Astrocyte of the cerebellum (primary cell): ENCODE measurements around the gene SEMA5A.
A peak's percentile ranks its signal among the peaks of the same experiment; 100 is the strongest.

Experiments
- DNase-seq: peaks from one replicate; pipeline ENCODE4 v3.0.0-alpha.2; 2011; ENCODE audit warnings: low read depth
- H3K4me3 ChIP-seq: 2 replicates; pipeline ENCODE4 v1.5.1; 2011; ENCODE audit warnings: mild to moderate bottlenecking, low read depth, low read length, moderate library complexity
- in situ Hi-C: cut with HindIII; loops from 2 replicates; pipeline ENCODE4 v1.10.0; 2017; ENCODE audit warnings: low sequenced_read_pairs
- TF ChIP-seq, protein P1 (sequence below): IDR thresholded peaks from 2 replicates; pipeline ENCODE4 v1.5.1; 2012; ENCODE audit warnings: low read length, low read depth, moderate library complexity, mild to moderate bottlenecking; ENCODE audit errors: missing control alignments

SEMA5A gene, protein sequence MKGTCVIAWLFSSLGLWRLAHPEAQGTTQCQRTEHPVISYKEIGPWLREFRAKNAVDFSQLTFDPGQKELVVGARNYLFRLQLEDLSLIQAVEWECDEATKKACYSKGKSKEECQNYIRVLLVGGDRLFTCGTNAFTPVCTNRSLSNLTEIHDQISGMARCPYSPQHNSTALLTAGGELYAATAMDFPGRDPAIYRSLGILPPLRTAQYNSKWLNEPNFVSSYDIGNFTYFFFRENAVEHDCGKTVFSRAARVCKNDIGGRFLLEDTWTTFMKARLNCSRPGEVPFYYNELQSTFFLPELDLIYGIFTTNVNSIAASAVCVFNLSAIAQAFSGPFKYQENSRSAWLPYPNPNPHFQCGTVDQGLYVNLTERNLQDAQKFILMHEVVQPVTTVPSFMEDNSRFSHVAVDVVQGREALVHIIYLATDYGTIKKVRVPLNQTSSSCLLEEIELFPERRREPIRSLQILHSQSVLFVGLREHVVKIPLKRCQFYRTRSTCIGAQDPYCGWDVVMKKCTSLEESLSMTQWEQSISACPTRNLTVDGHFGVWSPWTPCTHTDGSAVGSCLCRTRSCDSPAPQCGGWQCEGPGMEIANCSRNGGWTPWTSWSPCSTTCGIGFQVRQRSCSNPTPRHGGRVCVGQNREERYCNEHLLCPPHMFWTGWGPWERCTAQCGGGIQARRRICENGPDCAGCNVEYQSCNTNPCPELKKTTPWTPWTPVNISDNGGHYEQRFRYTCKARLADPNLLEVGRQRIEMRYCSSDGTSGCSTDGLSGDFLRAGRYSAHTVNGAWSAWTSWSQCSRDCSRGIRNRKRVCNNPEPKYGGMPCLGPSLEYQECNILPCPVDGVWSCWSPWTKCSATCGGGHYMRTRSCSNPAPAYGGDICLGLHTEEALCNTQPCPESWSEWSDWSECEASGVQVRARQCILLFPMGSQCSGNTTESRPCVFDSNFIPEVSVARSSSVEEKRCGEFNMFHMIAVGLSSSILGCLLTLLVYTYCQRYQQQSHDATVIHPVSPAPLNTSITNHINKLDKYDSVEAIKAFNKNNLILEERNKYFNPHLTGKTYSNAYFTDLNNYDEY

DNA sequence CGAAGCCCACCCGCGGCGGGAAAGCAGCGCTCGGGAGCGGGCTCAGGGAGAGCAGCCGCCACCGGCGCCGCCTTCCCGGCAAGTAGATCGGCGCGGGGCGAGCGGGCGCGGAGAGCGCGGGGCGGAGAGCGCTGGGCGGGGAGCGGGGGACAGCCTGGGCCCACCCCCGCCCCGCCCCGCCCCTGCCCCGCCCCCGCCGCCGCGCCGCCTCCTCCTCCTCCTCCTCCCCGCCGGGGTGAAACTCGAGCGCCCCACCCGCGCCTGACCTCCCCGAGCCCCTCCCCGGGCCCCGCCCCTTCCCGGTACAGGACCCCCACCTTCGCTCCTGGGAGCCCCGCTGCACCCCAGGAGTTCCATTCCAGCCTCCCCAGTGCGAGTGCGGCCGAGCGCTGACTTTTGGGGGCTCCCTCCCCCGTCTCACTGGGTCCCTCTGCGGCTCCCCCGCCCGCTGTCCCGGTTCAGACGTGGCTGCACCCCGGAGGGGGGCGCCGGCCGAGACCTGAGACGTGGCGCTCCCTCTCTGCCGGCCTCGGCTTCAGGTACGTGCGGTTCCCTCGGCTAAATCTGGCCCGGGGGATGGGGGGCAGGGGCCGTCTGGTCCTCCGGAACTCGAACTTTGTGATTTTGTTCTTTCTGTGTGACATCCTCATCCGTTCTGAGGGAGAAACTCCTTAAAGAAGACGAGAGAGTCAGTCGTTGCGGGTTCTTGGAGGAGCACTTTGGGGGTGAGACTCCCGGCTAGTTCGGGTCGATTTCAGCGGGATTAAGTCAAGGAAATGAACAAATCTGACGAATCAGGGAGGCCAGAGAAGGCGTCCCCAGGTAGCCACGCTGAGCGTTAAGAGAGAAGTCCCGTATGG lies at the start of gene SEMA5A:
Gene SEMA5A, minus strand, starts transcription at position 84 of the 860 bp plus-strand sequence. CDS start 166,129 bp downstream, outside the sequence.
- TF ChIP-seq, protein P1, sequence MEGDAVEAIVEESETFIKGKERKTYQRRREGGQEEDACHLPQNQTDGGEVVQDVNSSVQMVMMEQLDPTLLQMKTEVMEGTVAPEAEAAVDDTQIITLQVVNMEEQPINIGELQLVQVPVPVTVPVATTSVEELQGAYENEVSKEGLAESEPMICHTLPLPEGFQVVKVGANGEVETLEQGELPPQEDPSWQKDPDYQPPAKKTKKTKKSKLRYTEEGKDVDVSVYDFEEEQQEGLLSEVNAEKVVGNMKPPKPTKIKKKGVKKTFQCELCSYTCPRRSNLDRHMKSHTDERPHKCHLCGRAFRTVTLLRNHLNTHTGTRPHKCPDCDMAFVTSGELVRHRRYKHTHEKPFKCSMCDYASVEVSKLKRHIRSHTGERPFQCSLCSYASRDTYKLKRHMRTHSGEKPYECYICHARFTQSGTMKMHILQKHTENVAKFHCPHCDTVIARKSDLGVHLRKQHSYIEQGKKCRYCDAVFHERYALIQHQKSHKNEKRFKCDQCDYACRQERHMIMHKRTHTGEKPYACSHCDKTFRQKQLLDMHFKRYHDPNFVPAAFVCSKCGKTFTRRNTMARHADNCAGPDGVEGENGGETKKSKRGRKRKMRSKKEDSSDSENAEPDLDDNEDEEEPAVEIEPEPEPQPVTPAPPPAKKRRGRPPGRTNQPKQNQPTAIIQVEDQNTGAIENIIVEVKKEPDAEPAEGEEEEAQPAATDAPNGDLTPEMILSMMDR, result no peak
- no peak for DNase-seq
- H3K4me3 ChIP-seq, result peak within 1 kb of the TSS; percentile 85
- in situ Hi-C loops, result no loop called here

DNA sequence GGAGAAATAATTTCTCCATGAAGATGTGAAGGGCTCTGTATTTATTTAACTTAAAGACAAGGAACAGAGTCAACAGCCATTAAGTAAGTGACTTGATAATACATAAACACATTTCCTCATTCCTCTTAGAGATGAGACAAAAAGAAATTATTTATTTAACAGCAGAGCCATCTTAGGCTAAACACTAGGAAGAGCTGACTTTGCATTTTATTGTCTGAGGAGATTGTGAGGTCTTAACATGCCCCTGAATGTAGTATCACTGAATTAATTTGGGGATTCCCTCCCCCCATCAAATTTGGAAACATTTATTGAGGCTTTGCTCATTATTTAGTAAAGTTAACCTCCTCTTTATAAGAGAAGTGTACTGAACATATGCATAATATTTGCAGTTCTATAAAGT lies 49.0 kb upstream of the SEMA5A start:
- DNase-seq, result no peak
- no peak overlapping the region for H3K4me3 ChIP-seq
- TF ChIP-seq, protein P1, result no peak
- in situ Hi-C loops, result no loop called here

DNA sequence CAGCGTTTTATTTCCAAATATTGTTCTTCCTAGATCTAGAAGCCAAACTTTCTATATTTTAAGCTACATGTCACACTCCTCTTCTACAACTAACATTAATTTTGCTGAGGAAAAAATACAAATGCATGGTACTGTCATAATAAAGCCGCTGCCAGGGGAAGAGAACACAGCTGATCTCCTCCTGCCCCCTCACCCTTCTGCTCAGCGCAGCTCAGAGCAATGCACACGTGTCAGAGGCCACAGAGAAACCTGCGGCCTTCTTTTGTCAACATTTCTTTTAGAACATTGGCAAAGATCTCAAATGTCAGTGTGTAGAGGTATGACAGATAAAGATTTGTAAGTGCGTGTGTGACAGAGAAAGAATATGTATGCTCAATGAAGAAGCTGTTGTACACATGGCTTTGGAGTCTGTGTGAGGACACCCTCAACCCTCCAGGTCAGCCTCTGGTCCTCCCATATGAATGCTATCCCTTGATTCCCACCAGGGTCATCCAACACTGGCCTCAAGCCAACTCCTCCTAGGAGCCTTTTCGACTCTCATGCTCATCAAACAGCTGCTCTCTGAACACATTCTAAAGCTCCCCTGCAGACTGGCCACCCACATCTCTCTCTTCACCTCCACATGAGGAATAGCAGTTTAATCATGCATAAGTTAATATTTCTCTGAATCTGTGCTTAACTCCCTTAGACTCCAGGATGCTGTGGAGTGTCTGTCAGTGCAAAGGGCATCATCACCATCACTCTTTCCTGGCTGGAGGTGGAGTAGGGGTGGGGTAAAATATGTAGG lies 43.4 kb upstream of the SEMA5A start:
- TF ChIP-seq, protein P1, result no peak
- no peak overlapping the region for H3K4me3 ChIP-seq
- no peak for DNase-seq
- in situ Hi-C loops, result no loop called here

DNA sequence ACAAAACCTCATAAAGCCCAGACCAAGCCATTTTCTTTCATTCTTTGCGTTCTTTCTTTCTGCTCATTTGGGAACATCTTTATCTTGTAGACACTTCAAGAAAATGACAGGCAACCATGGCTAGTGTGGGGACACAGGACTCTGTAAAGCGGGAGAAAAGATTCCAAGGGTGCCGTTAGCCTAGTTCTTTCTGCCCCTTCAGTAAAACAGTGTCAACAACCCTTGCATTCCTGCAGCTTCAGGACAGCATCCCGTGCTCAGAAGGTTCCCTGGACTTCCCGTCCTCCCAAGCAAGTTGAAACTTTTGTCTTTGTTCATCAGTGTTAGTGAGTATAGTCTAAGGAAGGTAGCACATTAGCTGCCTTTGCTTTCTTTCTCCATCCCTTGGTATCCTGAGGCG lies 42.4 kb upstream of the SEMA5A start:
- TF ChIP-seq, protein P1, result no peak
- in situ Hi-C loops, result no loop called here
- no peak overlapping the region for H3K4me3 ChIP-seq
- DNase-seq, result no peak

DNA sequence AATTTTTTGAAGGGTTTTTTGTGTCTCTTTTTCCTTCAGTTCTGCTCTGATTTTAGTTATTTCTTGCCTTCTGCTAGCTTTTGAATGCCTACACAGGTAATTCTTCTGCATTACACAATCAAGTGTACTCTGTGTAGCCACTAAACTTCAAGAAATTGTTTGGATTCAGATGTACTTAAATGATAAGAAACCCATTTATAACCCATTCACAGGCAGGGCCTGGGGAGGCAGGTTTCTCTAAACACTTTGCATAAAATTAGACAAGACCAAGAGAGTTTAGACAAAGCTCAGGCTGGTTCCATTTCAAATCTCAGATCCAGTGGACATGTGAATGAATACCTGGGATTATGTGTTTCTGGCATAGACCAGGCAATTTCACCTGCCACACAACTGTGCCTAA lies 41.3 kb upstream of the SEMA5A start:
- H3K4me3 ChIP-seq, result no peak overlapping the region
- DNase-seq, result no peak
- in situ Hi-C loops, result no loop called here
- TF ChIP-seq, protein P1, result no peak
